GM19452 (cell line): Measurements from ENCODE around the gene FAM180A.

ENCODE experiments used
- ATAC-seq: cut with Tn5 transposase; IDR thresholded peaks from one replicate; pipeline ENCODE4 v1.9.1; 2021; ENCODE audit not compliant: unreplicated experiment

Gene FAM180A

GRCh38 chr7:135685306-135686084 lies 63.1 kb downstream of the FAM180A start:
- ATAC-seq: no peak

GRCh38 chr7:135684699-135685098 lies 63.9 kb downstream of the FAM180A start:
- ATAC-seq: no peak

GRCh38 chr7:135684136-135684535 lies 64.5 kb downstream of the FAM180A start:
- ATAC-seq: no peak

GRCh38 chr7:135683609-135684008 lies 65.0 kb downstream of the FAM180A start:
- no peak for ATAC-seq

GRCh38 chr7:135682191-135682590 lies 66.4 kb downstream of the FAM180A start:
- ATAC-seq: no peak

- ATAC-seq: no peak
These were observed 66.9 kb downstream of the FAM180A start for GRCh38 chr7:135681762-135682161.
